Neuronal stem cell (in vitro differentiated cells): ENCODE results near the gene PCBP3.

Experiments used
- DNase-seq: peaks from one replicate; pipeline ENCODE4 v3.0.0-alpha.2; 2013; ENCODE audit warnings: low spot score
- H2AFZ ChIP-seq: one replicate; pipeline ENCODE4 v1.6.1; 2013; ENCODE audit warnings: mild to moderate bottlenecking, low read length, inconsistent platforms
- H2AK5ac ChIP-seq: 2 replicates; pipeline ENCODE4 v1.6.1; 2013; ENCODE audit warnings: low read depth, mild to moderate bottlenecking, inconsistent platforms, low read length, moderate library complexity, mixed read lengths
- H2BK120ac ChIP-seq: 2 replicates; pipeline ENCODE4 v1.6.1; 2013; ENCODE audit warnings: low read depth, mild to moderate bottlenecking, inconsistent platforms, low read length, moderate library complexity, mixed read lengths
- H2BK12ac ChIP-seq: one replicate; pipeline ENCODE4 v1.6.1; 2013; ENCODE audit warnings: low read length, inconsistent platforms
- H2BK15ac ChIP-seq: 2 replicates; pipeline ENCODE4 v1.6.1; 2013; ENCODE audit warnings: mild to moderate bottlenecking, low read length, inconsistent platforms, mixed read lengths
- H2BK5ac ChIP-seq: one replicate; pipeline ENCODE4 v1.6.1; 2013; ENCODE audit warnings: inconsistent platforms, mild to moderate bottlenecking, low read length, moderate library complexity
- H3K14ac ChIP-seq: one replicate; pipeline ENCODE4 v1.6.1; 2013; ENCODE audit warnings: low read length, inconsistent platforms
- H3K18ac ChIP-seq: 2 replicates; pipeline ENCODE4 v1.6.1; 2013; ENCODE audit warnings: low read length, inconsistent platforms
- H3K23ac ChIP-seq: 2 replicates; pipeline ENCODE4 v1.6.1; 2013; ENCODE audit warnings: low read depth, mild to moderate bottlenecking, mixed read lengths, low read length, inconsistent platforms; ENCODE audit not compliant: poor library complexity
- H3K27ac ChIP-seq: replicated peaks from 3 replicates; pipeline ENCODE4 v1.5.1; 2013; ENCODE audit warnings: low read length, inconsistent platforms
- H3K27me3 ChIP-seq, 3 experiments: 2 replicates each; pipeline ENCODE4 v1.6.1; 2013; ENCODE audit warnings: low read length in 3 of 3, mild to moderate bottlenecking in 2 of 3, inconsistent platforms in 1 of 3, low read depth in 1 of 3, mixed read lengths in 1 of 3, moderate library complexity in 1 of 3; ENCODE audit not compliant: control insufficient read depth in 3 of 3, insufficient read depth in 3 of 3
- H3K36me3 ChIP-seq, 2 donors: replicated peaks in 1 of 2; 2 replicates each; pipeline ENCODE4 v1.6.1; 2013; ENCODE audit warnings: low read length in 2 of 2; ENCODE audit not compliant: control insufficient read depth in 2 of 2, insufficient read depth in 2 of 2
- H3K4ac ChIP-seq: 2 replicates; pipeline ENCODE4 v1.6.1; 2013; ENCODE audit warnings: inconsistent platforms, mild to moderate bottlenecking, low read length, moderate library complexity
- H3K4me1 ChIP-seq, 2 donors: 1 replicate in 1 of 2; 2 replicates in 1 of 2; pipeline ENCODE4 v1.6.1; 2013; ENCODE audit warnings: low read length in 2 of 2, low read depth in 1 of 2; ENCODE audit not compliant: control insufficient read depth in 2 of 2, insufficient read depth in 1 of 2
- H3K4me2 ChIP-seq: one replicate; pipeline ENCODE4 v1.6.1; 2013; ENCODE audit warnings: mild to moderate bottlenecking, low read length, inconsistent platforms; ENCODE audit not compliant: insufficient read depth, poor library complexity, severe bottlenecking
- H3K4me3 ChIP-seq, 2 donors: 2 replicates each; pipeline ENCODE4 v1.5.1; 2013; ENCODE audit warnings: low read length in 2 of 2, mild to moderate bottlenecking in 2 of 2, inconsistent platforms in 1 of 2, moderate library complexity in 1 of 2
- H3K79me1 ChIP-seq: one replicate; pipeline ENCODE4 v1.6.1; 2013; ENCODE audit warnings: low read depth, mild to moderate bottlenecking, inconsistent platforms, low read length, moderate library complexity
- H3K9ac ChIP-seq: one replicate; pipeline ENCODE4 v1.6.1; 2013; ENCODE audit warnings: mild to moderate bottlenecking, low read depth, low read length, inconsistent platforms; ENCODE audit not compliant: poor library complexity
- H3K9me3 ChIP-seq, 2 donors: replicated peaks in 1 of 2; 2 replicates each; pipeline versions ENCODE3 to v1.6.1; 2013; ENCODE audit warnings: low read length in 2 of 2, mild to moderate bottlenecking in 2 of 2, inconsistent platforms in 1 of 2, low read depth in 1 of 2, mixed read lengths in 1 of 2, moderate library complexity in 1 of 2; ENCODE audit not compliant: control insufficient read depth in 2 of 2, insufficient read depth in 1 of 2
- H4K8ac ChIP-seq: one replicate; pipeline ENCODE4 v1.6.1; 2013; ENCODE audit warnings: low read depth, mild to moderate bottlenecking, inconsistent platforms, low read length, moderate library complexity
- H4K91ac ChIP-seq: one replicate; pipeline ENCODE4 v1.6.1; 2013; ENCODE audit warnings: low read length, low read depth, mild to moderate bottlenecking, inconsistent platforms; ENCODE audit not compliant: poor library complexity
- WGBS, 2 donors: extraction: QIAGEN DNeasy Blood & Tissue Kit; methylation state at CpG; one replicate each; pipeline ENCODE4 v1.1.7; 2013; ENCODE audit warnings: missing lambda C conversion rate in 2 of 2, mixed read lengths in 1 of 2; ENCODE audit not compliant: insufficient read length in 2 of 2, insufficient replicate concordance in 1 of 2; ENCODE audit errors: extremely low coverage in 2 of 2; 5-methylcytosine and 5-hydroxymethylcytosine counted together

The PCBP3 gene

DNA sequence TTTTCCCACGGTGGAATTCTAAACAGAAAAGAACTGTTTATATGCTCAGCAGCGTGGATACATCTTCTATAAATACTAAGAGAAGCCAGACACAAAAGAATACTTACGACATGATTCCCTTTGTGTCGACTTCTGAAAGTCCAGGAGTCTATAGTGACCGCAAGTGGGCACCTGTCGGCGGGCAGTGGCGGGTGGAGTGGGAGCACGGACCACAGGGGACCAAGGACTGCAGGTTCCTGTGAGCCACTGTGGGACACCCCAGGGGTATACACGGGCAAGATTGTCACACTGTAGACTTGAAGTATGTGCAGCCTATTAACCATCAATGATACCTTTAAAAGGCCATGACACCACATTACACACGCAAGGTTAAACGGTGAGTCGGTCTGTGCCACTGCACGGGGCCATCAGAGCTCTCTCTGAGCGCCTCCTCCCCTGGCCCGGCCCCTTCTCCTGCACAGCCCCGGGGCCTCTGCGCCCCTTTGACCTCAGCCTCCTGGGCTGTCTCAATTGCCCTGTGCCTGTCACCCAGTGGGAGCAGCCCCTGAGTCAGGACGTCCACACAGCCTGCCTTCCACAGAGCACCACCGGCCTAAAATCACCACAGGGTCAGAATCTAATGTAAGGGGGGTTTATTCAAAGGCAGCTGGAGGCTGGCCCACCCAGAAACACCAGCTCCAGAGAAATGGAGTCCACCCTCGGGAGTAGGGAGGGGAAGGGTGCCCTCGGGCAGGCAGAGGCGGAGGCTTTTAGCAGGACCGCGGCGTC, 248.0 kb downstream of the PCBP3 start:
- peaks cover 0 to 57% (median 0%) of the 10 kb centered on the region in 3 experiments for H3K27me3 ChIP-seq
- peaks cover 4 to 12% of the 10 kb centered on the region in 2 donors for H3K4me1 ChIP-seq
- no CpG with 5 or more reads among the region's 26 CpGs for WGBS, 2 donors
- no peak overlapping the region for H2BK120ac ChIP-seq
- peak overlapping the region; percentile 16 for H3K9ac ChIP-seq
- H3K9me3 ChIP-seq: no peaks in the 10 kb centered on the region
- H4K8ac ChIP-seq: peak overlapping the region; percentile 9
- no peaks in the 10 kb centered on the region for H3K79me1 ChIP-seq
- no peak overlapping the region for H2BK12ac ChIP-seq
- H3K36me3 ChIP-seq: no peaks in the 10 kb centered on the region
- no peak overlapping the region for H3K23ac ChIP-seq
- no peak overlapping the region for H2BK15ac ChIP-seq
- peak overlapping the region; percentile 64 for H3K14ac ChIP-seq
- no peak overlapping the region for H4K91ac ChIP-seq
- H3K4ac ChIP-seq: no peak overlapping the region
- H2BK5ac ChIP-seq: no peak overlapping the region
- no peak overlapping the region for H2AK5ac ChIP-seq
- no peak for DNase-seq
- no peak overlapping the region for H3K4me3 ChIP-seq
- H3K27ac ChIP-seq: no peak overlapping the region
- no peak overlapping the region for H3K4me2 ChIP-seq
- H2AFZ ChIP-seq: no peak overlapping the region
- peak overlapping the region; percentile 51 for H3K18ac ChIP-seq

DNA sequence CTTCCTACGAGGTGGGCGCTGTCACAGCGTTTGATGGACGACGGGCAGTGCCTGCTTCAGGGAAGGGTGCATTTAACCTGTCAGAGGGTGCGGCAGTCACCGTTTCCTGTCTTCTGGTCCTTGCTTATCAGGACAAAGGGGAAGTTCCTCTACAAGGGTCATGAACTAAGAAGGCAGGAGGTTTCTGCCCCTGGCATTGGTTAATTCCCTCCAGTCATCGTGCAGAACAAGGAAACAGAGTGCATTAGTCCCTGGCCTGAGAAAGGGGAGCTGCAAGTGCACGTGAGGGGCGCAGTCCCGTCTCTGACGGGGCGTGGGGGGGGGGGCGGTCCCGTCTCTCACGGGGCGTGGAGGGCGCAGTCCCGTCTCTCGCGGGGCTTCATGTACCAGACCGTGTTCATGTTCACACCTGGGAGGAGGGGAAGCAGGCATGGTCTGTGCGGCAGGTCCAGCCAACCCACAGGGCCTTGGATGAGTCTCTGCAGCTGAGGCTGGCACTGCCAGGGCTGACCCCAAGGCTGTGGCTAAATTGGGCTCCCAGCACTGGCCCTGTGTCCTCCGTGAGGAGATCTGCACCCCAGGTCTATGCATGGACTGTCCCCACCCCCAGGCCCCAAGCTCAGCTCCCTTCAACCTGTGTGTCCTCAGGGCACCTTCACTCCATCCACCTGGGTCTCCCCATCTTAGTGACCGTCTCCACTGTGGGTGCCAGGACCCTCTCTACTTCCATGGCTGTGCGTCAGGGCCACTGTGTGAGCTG, 248.8 kb downstream of the PCBP3 start:
- WGBS, 2 donors: no CpG with 5 or more reads among the region's 26 CpGs
- H3K23ac ChIP-seq: no peak overlapping the region
- H2AFZ ChIP-seq: no peak overlapping the region
- no peak overlapping the region for H2BK5ac ChIP-seq
- no peak for DNase-seq
- H4K91ac ChIP-seq: no peak overlapping the region
- H2BK15ac ChIP-seq: no peak overlapping the region
- H3K79me1 ChIP-seq: no peaks in the 10 kb centered on the region
- no peaks in the 10 kb centered on the region for H3K9me3 ChIP-seq
- H3K4me1 ChIP-seq: peaks cover 4 to 12% of the 10 kb centered on the region in 2 donors
- H3K36me3 ChIP-seq: no peaks in the 10 kb centered on the region
- H4K8ac ChIP-seq: no peak overlapping the region
- no peak overlapping the region for H3K4me3 ChIP-seq
- no peak overlapping the region for H3K4ac ChIP-seq
- peak overlapping the region; percentile 62 for H2AK5ac ChIP-seq
- no peak overlapping the region for H3K9ac ChIP-seq
- H2BK120ac ChIP-seq: no peak overlapping the region
- no peak overlapping the region for H3K14ac ChIP-seq
- H3K27ac ChIP-seq: no peak overlapping the region
- peak overlapping the region; percentile 25 for H3K18ac ChIP-seq
- peaks cover 0 to 52% (median 0%) of the 10 kb centered on the region in 3 experiments for H3K27me3 ChIP-seq
- no peak overlapping the region for H2BK12ac ChIP-seq
- no peak overlapping the region for H3K4me2 ChIP-seq

DNA sequence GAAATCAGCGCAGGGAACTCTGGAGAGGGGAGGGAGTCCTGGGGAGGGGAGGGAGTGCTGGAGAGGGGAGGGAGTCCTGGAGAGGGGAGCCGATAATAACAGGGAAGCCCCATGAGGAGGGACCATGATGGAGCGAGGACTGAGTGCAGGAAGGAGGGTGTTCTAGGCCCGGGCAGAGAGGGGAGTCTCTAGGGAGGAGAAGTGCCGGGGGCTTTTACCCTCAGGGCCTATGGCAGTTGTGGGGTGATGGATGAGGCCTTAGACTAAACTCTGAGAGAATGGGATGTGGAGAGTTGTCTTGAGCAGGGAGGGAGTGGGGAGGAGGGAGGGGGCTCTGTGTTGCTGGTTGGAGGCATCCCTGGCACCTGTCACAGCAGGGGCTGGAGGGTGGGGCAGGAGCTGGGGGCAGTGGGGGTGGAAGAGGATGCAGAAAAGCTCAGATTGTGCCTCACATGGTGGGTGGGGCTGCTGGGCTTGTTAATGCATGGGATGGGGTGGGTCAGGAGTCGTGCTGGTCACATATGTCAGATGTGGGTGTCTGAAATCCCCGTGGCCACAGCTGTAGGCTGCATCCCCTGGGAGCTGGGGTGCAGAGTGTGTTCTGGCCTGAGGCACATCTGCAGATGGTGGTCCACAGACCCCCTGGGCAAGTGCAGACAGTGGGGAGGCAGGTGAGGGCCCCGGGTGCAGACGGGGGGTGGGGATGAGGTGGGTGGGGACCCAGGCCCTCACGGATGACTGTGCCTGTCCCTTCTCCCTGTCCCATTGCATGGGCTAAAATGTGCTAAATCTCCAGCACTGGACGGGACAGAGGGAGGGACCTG, 249.6 kb downstream of the PCBP3 start:
- H2BK120ac ChIP-seq: no peak overlapping the region
- peak overlapping the region; percentile 62 for H2AK5ac ChIP-seq
- H3K4me3 ChIP-seq: no peak overlapping the region
- no peak overlapping the region for H3K23ac ChIP-seq
- H3K36me3 ChIP-seq: no peaks in the 10 kb centered on the region
- H3K14ac ChIP-seq: peak overlapping the region; percentile 21
- peak overlapping the region; percentile 44 for H3K9ac ChIP-seq
- WGBS, 2 donors: no CpG with 5 or more reads among the region's 11 CpGs
- no peak for DNase-seq
- H4K91ac ChIP-seq: no peak overlapping the region
- H3K79me1 ChIP-seq: no peaks in the 10 kb centered on the region
- H2BK15ac ChIP-seq: no peak overlapping the region
- no peak overlapping the region for H2AFZ ChIP-seq
- H3K4me2 ChIP-seq: no peak overlapping the region
- no peak overlapping the region for H2BK5ac ChIP-seq
- no peak overlapping the region for H2BK12ac ChIP-seq
- peaks cover 0 to 44% (median 0%) of the 10 kb centered on the region in 3 experiments for H3K27me3 ChIP-seq
- no peak overlapping the region for H4K8ac ChIP-seq
- H3K9me3 ChIP-seq: no peaks in the 10 kb centered on the region
- peaks cover 4 to 12% of the 10 kb centered on the region in 2 donors for H3K4me1 ChIP-seq
- H3K27ac ChIP-seq: no peak overlapping the region
- H3K18ac ChIP-seq: peak overlapping the region; percentile 28
- no peak overlapping the region for H3K4ac ChIP-seq
